ENCODE data around the gene IL19.
"Not testable (repeated sequence)": the region's sequence is repeated elsewhere in the genome, so short reads cannot be mapped to it uniquely, and the experiment has no call there.

IL19 gene

GRCh38 chr1:206741142-206741701, 29.4 kb upstream of the IL19 start:
- no peak for DNase-seq

GRCh38 chr1:206742719-206743383, 27.7 kb upstream of the IL19 start:
- DNase-seq: no peak

- no peak for DNase-seq
Observed at GRCh38 chr1:206744683-206745082, 25.9 kb upstream of the IL19 start.

GRCh38 chr1:206745301-206745700, 25.3 kb upstream of the IL19 start:
- DNase-seq: no peak

- no peak for DNase-seq
Observed at GRCh38 chr1:206748348-206749030, 22.1 kb upstream of the IL19 start.

GRCh38 chr1:206751891-206752290, 18.7 kb upstream of the IL19 start:
- no peak for DNase-seq

GRCh38 chr1:206752481-206752880, 18.1 kb upstream of the IL19 start:
- DNase-seq: no peak

- no peak for DNase-seq
Observed at GRCh38 chr1:206753141-206753540, 17.4 kb upstream of the IL19 start.

- DNase-seq: no peak
Observed at GRCh38 chr1:206754011-206754410, 16.6 kb upstream of the IL19 start.

GRCh38 chr1:206757524-206758266, 12.9 kb upstream of the IL19 start:
- DNase-seq: no peak

GRCh38 chr1:206760590-206760989, 10.0 kb upstream of the IL19 start:
- DNase-seq: no peak

GRCh38 chr1:206761159-206761768, 9.3 kb upstream of the IL19 start:
- DNase-seq: no peak

GRCh38 chr1:206762741-206763364, 7.7 kb upstream of the IL19 start:
- not testable (repeated sequence) for DNase-seq

GRCh38 chr1:206765771-206766170, 4.8 kb upstream of the IL19 start:
- not testable (repeated sequence) for DNase-seq

GRCh38 chr1:206766251-206766856, 4.2 kb upstream of the IL19 start:
- DNase-seq: no peak

GRCh38 chr1:206768472-206769303, 1.9 kb upstream of the IL19 start:
- DNase-seq: no peak

- DNase-seq: no peak
Observed at GRCh38 chr1:206769304-206769731, 1.3 kb upstream of the IL19 start.

GRCh38 chr1:206771338-206771692, 742 bp downstream of the IL19 start:
- DNase-seq: no peak

GRCh38 chr1:206772243-206772937, 1.8 kb downstream of the IL19 start, which contains the start of gene IL10:
Gene IL10, minus strand, starts transcription at chr1:206772494. Its CDS starts 59 bp downstream, at chr1:206772435.
- DNase-seq: no peak

GRCh38 chr1:206774093-206774492, 3.5 kb downstream of the IL19 start:
- DNase-seq: no peak

GRCh38 chr1:206776229-206776628, 5.7 kb downstream of the IL19 start:
- DNase-seq: no peak

All from SHP77 treated with DMSO at 0.1 percent for 48 hours (cell line).